Fibroblast of mammary gland (primary cell): ENCODE data around the gene MOB3A.

Experiments
- DNase-seq: peaks from one replicate; pipeline ENCODE4 v3.0.0-alpha.2; 2010; ENCODE audit warnings: low read depth
- H3K4me3 ChIP-seq: 2 replicates; pipeline ENCODE4 v1.5.1; 2011; ENCODE audit warnings: low read depth, mild to moderate bottlenecking, low read length, moderate library complexity; ENCODE audit not compliant: control insufficient read depth
- TF ChIP-seq, protein P1 (sequence below): conservative IDR thresholded peaks from 2 replicates; pipeline ENCODE4 v1.5.1; 2011; ENCODE audit warnings: low read depth, low read length, inconsistent platforms; ENCODE audit not compliant: control insufficient read depth, insufficient read depth

The MOB3A gene

GRCh38 chr19:2057484-2058469 is 38.3 kb downstream of the MOB3A start:
- DNase-seq = no peak
- TF ChIP-seq, protein P1, sequence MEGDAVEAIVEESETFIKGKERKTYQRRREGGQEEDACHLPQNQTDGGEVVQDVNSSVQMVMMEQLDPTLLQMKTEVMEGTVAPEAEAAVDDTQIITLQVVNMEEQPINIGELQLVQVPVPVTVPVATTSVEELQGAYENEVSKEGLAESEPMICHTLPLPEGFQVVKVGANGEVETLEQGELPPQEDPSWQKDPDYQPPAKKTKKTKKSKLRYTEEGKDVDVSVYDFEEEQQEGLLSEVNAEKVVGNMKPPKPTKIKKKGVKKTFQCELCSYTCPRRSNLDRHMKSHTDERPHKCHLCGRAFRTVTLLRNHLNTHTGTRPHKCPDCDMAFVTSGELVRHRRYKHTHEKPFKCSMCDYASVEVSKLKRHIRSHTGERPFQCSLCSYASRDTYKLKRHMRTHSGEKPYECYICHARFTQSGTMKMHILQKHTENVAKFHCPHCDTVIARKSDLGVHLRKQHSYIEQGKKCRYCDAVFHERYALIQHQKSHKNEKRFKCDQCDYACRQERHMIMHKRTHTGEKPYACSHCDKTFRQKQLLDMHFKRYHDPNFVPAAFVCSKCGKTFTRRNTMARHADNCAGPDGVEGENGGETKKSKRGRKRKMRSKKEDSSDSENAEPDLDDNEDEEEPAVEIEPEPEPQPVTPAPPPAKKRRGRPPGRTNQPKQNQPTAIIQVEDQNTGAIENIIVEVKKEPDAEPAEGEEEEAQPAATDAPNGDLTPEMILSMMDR = no peak
- H3K4me3 ChIP-seq = no peak overlapping the region

GRCh38 chr19:2056837-2057192 is 39.3 kb downstream of the MOB3A start:
- no peak overlapping the region for H3K4me3 ChIP-seq
- DNase-seq = no peak
- TF ChIP-seq, protein P1 = no peak

DNA sequence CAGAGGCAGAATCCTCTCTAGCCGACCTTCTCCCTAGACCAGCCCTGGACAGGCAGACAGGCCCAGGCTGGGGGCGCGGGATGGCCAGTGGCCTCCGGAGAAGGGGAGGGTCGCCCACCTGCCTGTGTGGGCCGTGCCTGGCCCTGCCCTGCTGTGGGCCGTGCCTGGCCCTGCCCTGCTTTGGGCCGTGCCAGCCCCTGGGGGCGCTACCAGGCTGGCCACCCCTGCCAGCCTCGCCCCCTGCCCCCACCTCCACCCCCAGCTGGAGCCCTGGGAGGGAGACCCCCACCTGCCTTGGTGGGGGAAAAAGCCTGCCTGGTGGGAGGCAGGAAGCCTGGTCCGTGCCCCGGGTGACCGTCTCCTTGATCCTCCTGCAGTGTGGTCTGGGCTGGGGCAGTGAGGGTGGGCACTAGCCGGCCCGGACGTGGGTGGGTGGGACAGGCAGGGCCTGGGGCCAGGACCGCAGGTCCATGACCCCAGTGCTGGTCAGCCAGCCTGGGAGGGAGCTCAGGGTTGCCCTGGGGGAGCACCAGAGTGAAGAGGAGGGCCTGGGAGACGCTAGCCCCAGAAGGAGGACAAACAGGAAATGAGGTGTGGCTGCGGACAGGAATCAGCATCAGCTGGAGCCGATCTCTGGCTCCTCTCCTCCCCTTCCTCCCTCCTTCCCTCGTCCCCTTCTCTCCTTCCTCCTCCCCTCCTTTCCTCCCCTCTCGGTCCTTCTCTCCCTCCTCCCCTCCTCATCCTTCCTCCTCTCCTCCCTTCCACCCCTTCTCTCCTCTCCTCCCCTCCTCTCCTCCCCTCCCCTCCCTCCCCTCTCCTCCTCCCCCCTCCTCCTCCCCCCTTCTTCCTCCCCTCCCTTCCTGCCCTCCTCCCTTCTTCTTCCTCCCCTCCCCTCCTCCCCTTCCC is 39.9 kb downstream of the MOB3A start:
- peak overlapping the region; percentile 32 for H3K4me3 ChIP-seq
- peak; percentile 84 for DNase-seq
- TF ChIP-seq, protein P1 = no peak

- DNase-seq = no peak
- no peak overlapping the region for H3K4me3 ChIP-seq
- TF ChIP-seq, protein P1 = no peak
These were observed 41.4 kb downstream of the MOB3A start for GRCh38 chr19:2054763-2055162.

DNA sequence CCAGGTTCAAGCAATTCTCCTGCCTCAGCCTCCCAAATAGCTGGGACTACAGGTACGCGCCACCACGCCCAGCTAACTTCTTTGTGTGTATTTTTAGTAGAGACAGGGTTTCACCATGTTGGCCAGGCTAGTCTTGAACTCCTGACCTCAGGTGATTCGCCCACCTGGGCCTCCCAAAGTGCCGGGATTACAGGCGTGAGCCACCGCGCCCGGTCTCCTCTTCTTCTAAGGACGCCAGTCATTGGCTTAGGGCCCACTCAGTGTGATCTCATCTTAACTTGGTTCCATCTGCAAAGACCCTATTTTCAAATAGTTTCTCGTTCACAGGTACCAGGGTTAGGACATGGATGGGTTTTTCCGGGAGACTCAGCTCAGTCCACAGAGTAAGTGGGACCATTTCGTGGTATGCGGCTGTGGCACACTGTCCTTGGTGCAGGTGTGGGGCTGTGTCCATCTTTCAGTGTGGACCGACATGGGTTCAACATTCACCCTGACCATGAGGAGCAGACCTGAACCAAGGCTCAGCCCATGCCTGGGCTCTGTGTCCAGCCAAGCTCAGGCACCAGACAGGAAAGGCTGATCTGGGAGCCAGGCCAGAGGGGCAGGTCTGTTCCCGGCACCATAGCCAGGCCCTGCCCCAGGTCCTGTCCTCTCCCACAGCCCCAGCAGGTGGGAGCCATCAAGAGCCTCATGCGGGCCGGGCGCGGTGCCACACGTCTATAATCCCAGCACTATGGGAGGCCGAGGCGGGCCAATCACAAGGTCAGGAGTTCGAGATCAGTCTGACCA is 42.3 kb downstream of the MOB3A start:
- TF ChIP-seq, protein P1 = no peak
- no peak overlapping the region for H3K4me3 ChIP-seq
- DNase-seq = no peak

DNA sequence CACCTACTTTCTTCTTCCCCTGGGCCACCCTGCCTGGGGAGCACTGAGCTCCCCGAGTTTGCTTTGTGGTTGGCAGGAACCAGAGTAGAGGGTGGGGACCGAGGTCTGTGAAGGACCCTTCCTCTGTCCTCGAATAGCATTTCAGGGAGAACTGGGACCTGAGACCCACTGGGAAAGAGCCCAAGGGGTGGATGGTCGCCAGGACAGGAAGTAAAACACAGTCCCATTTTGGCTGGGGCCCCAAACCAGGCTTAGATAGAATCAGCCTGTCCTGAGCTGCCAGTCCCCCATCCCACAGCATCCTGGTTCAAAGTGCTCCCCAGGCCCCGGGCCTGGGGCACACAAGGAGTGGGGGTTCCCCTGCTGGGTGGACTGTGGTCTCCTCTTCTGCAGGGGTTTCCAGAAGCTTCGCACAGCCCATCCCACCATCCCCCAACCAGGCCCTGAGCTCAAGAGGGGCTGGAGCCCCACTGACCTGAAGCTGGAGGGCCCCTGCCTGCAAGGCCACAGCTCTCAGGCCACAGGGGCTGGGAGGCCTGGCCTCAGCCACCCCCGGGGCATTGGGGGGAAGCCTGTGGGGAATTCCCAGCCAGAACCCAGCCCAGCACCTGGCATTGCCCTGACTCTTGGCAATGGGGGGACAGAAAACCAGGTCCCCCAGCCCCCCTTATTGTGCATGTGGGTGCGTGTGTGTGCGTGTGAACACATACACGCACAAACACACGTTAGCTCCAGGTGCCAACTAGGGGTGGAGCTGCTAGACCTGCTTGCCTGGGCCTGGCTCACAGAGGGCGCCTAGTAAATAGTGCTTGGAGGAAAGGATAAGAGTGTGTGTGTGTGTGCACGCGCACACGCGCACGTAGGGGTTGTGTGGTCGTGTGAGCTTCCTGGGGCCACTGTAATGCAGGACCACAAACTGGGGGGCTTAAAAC is 44.1 kb downstream of the MOB3A start:
- TF ChIP-seq, protein P1 = no peak
- no peak for DNase-seq
- H3K4me3 ChIP-seq = no peak overlapping the region
